Omental fat pad (tissue), 4 donors: ENCODE measurements around the gene BCAR3. TPM values are rescaled to one million over a fixed set of nuclear protein-coding genes. Genes with fewer than 3 reads are reported as not detected.
A peak's percentile ranks its signal among the peaks of the same experiment; 100 is the strongest.

Source experiments
- ATAC-seq: fragments of 150-250 bp; one replicate; pipeline ENCODE4 v1.9.1; 2016; ENCODE audit warnings: mild to moderate bottlenecking, moderate library complexity; ENCODE audit not compliant: low FRiP score
- DNase-seq: peaks from one replicate; pipeline ENCODE4 v3.0.0-alpha.2; 2019; ENCODE audit warnings: low spot score
- total RNA-seq, 4 donors: library from RNA; depleted of rRNA; stranded (reverse); fragments of >200 nt; gene quantifications; one replicate each; pipeline ENCODE4 v1.1.0, GENCODE V29; 2016
- TF ChIP-seq, protein P1 (sequence below), 3 donors: fragments of 450-650 bp; IDR thresholded peaks; one replicate each; pipeline ENCODE4 v1.5.1; 2016 to 2017; ENCODE audit warnings: antibody characterized with exemption in 3 of 3, mild to moderate bottlenecking in 3 of 3, moderate library complexity in 2 of 3

Gene BCAR3
- total RNA-seq = 10 to 100 TPM; 43.7 to 73.5 (median 45.8) TPM

DNA sequence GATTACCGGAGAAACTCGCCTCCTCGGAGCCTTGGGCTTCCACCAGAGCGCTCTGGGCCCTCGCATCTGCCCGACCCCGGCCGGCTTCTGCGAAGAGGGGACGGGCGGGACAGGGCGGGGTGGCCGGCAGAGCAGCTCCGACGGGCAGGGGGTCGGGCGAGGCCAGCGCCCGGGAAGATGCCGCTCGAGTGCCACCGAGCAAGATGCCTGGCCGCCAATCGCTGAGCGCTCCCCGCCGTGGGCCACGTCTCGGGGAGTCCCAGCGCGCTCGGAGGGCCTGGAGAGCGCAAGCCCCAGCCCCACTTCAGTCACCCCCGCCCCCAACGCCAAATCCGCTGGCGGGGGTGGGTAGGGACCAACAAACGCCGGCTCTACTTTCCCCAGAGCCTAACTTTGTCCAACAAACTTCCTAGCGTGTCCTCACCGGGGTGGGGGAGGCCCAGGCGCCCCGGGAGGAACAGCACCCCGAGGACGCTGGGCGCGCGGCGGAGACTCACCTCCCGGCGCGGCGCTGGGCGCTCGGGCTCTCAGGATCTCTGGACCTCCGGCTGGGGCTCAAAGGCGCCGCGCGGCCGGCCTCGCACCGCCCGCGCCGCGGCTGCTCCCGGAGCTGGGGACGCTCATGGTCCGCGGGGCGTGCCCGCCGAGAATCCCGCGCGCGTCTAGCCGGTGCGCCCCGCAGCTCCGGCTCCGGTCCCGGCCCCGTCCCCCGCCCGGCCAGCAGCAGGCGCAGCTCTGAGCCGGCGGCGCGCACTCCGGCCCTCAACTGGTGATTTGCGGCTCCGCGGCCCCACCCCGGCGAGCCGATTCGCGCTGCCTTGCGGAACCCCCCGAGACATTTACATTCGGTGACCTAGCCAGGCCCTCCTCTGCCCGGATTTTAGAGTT, at the start of gene BCAR3:
BCAR3 (minus strand) TSS at position 737 of the 888 bp plus-strand sequence. CDS start 6,907 bp downstream, outside the sequence.
- no peak for DNase-seq
- peak; percentile 70 for ATAC-seq
- TF ChIP-seq, protein P1, sequence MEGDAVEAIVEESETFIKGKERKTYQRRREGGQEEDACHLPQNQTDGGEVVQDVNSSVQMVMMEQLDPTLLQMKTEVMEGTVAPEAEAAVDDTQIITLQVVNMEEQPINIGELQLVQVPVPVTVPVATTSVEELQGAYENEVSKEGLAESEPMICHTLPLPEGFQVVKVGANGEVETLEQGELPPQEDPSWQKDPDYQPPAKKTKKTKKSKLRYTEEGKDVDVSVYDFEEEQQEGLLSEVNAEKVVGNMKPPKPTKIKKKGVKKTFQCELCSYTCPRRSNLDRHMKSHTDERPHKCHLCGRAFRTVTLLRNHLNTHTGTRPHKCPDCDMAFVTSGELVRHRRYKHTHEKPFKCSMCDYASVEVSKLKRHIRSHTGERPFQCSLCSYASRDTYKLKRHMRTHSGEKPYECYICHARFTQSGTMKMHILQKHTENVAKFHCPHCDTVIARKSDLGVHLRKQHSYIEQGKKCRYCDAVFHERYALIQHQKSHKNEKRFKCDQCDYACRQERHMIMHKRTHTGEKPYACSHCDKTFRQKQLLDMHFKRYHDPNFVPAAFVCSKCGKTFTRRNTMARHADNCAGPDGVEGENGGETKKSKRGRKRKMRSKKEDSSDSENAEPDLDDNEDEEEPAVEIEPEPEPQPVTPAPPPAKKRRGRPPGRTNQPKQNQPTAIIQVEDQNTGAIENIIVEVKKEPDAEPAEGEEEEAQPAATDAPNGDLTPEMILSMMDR (IDR thresholded peaks at IDR 0.05) = no peak

DNA sequence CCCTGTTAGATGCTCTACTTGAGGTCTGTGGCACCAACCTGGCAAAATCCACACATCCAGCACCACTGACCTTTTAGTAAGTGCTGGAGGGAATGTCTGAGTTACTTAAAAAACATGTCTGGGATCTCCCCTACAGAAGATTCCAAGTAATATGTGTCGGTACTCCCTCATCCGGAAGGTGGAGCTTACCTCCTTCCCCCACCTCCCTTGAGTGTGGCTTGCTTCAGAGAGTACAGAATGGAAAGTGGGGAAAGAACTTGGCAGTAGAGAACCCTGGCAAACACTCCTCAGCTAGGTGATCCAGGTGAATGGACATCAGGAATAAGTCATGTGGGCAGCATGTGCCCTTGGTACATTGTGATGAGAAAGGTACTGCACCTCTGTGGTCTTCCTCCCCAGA, 49.0 kb upstream of the BCAR3 start:
- DNase-seq (no peak), ATAC-seq (peak; percentile 81)
- TF ChIP-seq, protein P1 (IDR thresholded peaks at IDR 0.05) = no peak

DNA sequence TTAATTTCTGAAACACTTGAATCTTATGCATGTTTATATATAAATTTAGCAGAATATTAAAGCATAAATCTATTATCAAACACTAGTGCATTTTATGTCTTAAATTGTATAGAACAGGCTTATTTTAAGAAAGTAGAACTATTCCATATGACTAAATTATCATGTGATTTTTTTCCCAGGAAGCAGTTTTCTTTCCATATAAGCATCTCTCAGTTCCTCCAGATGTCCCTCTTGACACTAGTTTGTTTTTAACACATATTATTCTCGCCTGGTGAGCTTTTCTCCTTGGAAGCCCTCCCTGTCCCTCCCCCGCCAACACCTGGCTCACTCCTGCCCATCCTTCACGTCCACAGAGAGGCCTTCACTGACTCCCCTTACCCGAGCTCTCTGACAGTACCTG, 48.3 kb upstream of the BCAR3 start:
- ATAC-seq (no peak), DNase-seq (no peak)
- TF ChIP-seq, protein P1 (IDR thresholded peaks at IDR 0.05) = no peak

DNA sequence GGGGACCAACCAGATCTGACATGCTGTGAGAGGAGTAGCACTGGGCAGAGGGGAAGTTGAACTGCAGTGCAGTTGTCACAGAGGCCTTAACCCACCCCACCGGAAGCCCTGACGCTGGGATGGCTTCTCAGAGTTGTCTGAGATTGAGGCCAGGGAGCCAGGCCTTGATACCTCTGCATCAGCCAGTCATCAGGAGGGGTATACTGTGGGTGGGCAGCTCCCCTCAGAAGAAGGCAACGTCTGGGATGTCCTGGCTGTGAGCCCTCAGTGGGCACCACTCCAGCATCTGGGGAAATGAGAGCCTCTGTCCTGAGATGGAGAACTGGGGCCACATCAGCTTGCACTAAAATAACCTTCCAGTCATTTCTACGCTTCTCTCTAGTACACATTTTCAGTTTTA, 47.9 kb upstream of the BCAR3 start:
- TF ChIP-seq, protein P1 (IDR thresholded peaks at IDR 0.05) = no peak
- DNase-seq (no peak), ATAC-seq (no peak)

DNA sequence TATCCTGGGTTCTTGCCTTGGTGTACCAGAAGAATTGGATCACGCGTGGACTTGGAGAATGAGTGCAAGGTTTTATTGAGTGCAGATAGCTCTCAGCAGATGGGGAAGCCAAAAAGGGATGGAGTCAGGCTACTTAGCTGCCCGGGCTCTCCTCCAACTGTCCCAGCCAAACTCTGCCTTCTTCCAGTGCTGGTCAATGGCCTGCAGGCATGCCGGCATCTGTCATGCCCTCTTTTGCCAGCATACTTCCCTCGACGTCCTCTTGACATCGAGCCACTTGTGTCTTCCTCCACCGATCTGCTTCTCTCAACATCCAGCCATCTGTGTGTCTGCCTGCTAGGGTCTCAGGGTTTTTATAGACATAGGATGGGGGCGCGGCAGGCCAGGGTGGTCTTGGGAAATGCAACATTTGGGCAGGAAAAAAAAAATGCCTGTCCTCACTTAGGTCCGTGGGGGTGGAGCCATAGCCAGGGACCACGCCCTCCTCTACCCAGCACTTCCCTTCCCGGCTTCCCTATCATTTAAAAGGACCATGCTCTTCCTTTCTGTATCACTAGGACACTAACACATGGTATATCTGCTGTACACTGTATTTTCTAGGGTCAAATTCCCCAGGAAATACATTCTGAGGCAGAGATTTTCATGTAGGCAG, 47.0 kb upstream of the BCAR3 start:
- ATAC-seq (no peak), DNase-seq (no peak)
- TF ChIP-seq, protein P1 (IDR thresholded peaks at IDR 0.05) = no peak

DNA sequence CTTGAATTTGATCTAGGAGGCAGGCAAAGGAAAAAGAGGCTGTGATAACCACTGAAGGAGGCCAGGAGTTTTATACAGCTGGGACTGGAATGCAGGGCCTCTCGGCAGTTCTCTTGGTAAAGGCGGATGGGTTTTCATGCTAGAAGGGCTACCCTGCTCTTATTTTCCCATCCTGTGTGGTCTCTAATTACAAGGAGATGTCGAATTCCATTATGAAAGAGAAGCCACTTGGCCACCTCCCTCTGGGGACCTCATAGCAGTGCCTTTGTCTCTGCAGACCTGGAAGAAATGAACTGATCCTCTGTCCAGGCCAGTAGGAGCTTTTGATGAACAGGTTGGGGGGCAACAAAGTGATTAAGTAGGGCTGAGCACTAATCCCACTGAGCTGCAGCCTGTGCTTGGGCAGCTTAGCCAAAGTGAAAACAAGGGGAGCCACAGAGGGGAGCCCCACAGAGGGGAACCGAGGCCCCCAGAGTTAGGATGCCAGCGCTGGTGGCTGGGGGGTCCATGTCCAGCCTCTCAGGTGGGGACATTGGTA, 42.2 kb upstream of the BCAR3 start:
- no peak for DNase-seq
- TF ChIP-seq, protein P1 (IDR thresholded peaks at IDR 0.05) = no peak
- ATAC-seq = no peak
